AG04450 (cell line): Measurements from ENCODE around the gene IGLL5. TPM values are rescaled to one million over a fixed set of nuclear protein-coding genes. Genes with fewer than 3 reads are reported as not detected.
"Not testable (repeated sequence)": the region's sequence is repeated elsewhere in the genome, so short reads cannot be mapped to it uniquely, and the experiment has no call there.

ENCODE experiments used
- CTCF ChIA-PET: fragments of 300-600, 350-600 bp; formaldehyde crosslinking; extraction: SDS; loops from one replicate; lab custom pipeline; 2022; ENCODE audit warnings: antibody characterized with exemption, inconsistent platforms; lab: Charles Lee
- POLR2A ChIA-PET: fragments of 350-600 bp; formaldehyde crosslinking; extraction: SDS; loops from one replicate; lab custom pipeline; 2021; ENCODE audit warnings: antibody characterized with exemption, inconsistent platforms; lab: Yijun Ruan, JAX
- DNase-seq: peaks from one replicate; pipeline ENCODE4 v3.0.0-alpha.2; 2011; ENCODE audit warnings: low read depth, low spot score
- H3K27ac ChIP-seq: one replicate; pipeline ENCODE4 v1.5.1; 2012; ENCODE audit warnings: low read depth, low read length, control low read depth
- H3K27me3 ChIP-seq: one replicate; pipeline ENCODE4 v1.6.0; 2012; ENCODE audit warnings: low read length; ENCODE audit not compliant: control insufficient read depth, insufficient read depth
- H3K4me3 ChIP-seq: 2 replicates; pipeline ENCODE4 v1.5.1; 2011; ENCODE audit warnings: mild to moderate bottlenecking, low read depth, low read length, control low read depth
- H3K9me3 ChIP-seq: 2 replicates; pipeline ENCODE4 v1.5.1; 2012; ENCODE audit warnings: low read length; ENCODE audit not compliant: control insufficient read depth, insufficient read depth
- polyA plus RNA-seq: library from polyadenylated mRNA; depleted of rRNA; stranded (reverse); fragments of >200 nt; gene quantifications from 2 replicates; pipeline ENCODE4 v1.2.3, GENCODE V29; 2011
- TF ChIP-seq, protein P1 (sequence below): IDR thresholded peaks from 2 replicates; pipeline ENCODE4 v1.5.1; 2011; ENCODE audit warnings: low read depth, low read length, control low read depth, inconsistent platforms

Gene IGLL5
- polyA plus RNA-seq, 1 experiment, result not detected

DNA sequence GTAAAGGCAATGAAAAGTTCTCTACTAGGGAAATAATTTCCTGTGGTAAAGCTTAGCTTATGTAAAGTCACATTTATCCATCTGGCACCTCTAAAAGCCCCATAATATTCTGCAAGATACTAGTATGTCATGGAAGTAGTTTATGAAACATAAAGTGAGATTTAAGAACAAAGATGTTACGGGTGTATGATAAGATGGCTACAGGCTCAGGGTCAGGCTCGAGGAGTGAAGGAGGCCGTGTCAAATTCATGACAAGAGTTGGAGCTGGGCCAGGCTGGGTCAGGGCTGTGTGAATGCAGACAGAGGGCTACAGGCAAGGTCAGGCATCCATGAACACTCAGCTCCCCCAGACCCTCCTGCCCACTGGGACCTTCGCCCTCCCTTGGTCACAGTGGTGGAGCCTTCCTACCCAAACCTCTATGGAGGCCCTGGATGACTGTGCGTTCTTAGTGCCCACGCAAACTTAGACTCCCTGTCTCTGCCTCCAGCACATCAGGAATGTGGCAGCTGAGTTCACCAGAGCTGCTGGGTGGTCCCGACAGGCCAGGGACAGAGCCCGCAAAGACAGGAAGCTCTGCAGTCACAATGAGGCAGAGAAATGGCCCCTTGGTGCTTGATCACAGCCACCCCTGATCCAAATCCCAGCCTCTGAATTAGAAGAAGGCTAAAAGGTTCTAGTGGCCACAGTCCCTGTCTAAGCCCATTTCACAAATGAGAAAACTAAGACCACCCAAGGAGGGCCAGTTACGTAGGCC lies 14.8 kb downstream of the IGLL5 start:
- Histone ChIP-seq H3K9me3 (no peaks in the 10 kb centered on the region), H3K27me3 (peaks cover 7% of the 10 kb centered on the region), H3K4me3 (no peak overlapping the region), H3K27ac (no peak overlapping the region)
- DNase-seq, result no peak
- TF ChIP-seq, protein P1, sequence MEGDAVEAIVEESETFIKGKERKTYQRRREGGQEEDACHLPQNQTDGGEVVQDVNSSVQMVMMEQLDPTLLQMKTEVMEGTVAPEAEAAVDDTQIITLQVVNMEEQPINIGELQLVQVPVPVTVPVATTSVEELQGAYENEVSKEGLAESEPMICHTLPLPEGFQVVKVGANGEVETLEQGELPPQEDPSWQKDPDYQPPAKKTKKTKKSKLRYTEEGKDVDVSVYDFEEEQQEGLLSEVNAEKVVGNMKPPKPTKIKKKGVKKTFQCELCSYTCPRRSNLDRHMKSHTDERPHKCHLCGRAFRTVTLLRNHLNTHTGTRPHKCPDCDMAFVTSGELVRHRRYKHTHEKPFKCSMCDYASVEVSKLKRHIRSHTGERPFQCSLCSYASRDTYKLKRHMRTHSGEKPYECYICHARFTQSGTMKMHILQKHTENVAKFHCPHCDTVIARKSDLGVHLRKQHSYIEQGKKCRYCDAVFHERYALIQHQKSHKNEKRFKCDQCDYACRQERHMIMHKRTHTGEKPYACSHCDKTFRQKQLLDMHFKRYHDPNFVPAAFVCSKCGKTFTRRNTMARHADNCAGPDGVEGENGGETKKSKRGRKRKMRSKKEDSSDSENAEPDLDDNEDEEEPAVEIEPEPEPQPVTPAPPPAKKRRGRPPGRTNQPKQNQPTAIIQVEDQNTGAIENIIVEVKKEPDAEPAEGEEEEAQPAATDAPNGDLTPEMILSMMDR, result no peak
- POLR2A ChIA-PET, result no interaction called here
- CTCF ChIA-PET, result interaction anchor here (0.9 to 1.7 kb wide), 2 partner anchors 53 to 56 kb away, joined by 3 to 4 read pairs; no protein-coding TSS in a partner anchor

DNA sequence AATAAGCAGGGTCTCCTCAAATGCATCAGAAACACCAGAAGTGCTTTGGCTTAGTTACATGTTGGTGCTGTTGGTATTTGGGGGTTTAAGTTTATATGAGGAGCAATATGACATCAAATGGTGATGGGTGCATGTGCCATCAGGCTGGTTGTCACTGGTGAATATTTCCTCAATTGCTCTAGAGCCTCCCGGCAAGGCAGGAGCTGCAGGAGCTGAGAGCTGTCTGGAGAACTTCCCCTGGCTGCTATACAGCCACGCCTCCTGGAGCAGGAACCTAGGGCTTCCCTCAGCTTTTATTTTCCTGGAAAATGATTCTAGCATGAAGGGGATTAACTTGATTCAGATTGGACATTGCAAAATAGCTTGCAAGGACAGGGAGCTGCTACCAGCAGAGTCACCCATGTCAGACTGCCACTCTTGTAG lies 15.8 kb downstream of the IGLL5 start:
- H3K27me3 ChIP-seq, result peaks cover 7% of the 10 kb centered on the region
- H3K4me3 ChIP-seq, result no peak overlapping the region
- CTCF ChIA-PET, result interaction anchor here (0.6 kb wide), 1 partner anchor 54 kb away, joined by 4 read pairs; no protein-coding TSS in a partner anchor
- TF ChIP-seq, protein P1, result no peak
- H3K9me3 ChIP-seq, result no peaks in the 10 kb centered on the region
- POLR2A ChIA-PET, result no interaction called here
- H3K27ac ChIP-seq, result no peak overlapping the region
- no peak for DNase-seq

DNA sequence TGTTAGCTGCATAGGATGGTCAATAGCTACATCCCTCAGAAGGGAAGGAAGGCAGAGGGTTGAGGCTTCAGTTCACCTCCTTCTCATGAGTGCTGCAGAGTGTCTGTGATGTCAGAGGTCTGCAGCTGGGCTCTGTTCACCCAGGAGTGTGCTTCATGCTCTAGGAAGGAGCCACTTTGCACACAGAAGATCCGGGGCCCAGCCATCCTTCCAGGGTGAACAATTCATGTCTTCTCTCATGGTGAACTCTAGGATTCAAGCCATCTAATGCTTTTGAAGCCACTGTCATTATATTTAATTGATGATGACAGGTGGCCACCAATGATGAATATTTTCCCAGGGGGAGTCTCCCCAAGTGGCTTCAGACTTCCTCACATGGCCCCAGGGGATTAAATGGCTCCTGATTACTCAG lies 16.2 kb downstream of the IGLL5 start:
- not testable (repeated sequence) for DNase-seq
- CTCF ChIA-PET, result interaction anchor here (0.5 to 0.6 kb wide), 2 partner anchors 54 to 812 kb away, joined by 4 read pairs; no protein-coding TSS in a partner anchor

DNA sequence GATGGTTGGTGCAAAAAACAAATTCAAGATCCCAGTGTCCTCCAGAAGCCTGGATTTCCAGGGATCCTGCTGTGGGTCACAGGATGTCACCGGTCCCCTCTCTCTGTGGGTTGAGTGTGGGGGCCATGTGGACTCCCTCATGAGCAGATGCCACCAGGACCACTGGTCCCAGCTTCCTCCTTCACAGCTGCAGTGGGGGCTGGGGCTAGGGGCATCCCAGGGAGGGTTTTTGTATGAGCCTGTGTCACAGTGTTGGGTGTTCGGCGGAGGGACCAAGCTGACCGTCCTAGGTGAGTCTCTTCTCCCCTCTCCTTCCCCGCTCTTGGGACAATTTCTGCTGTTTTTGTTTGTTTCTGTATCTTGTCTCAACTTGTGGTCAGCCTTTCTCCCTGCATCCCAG lies 17.1 kb downstream of the IGLL5 start:
- DNase-seq, H3K4me3 ChIP-seq, H3K9me3 ChIP-seq, POLR2A ChIA-PET, CTCF ChIA-PET, H3K27me3 ChIP-seq, H3K27ac ChIP-seq: not testable (repeated sequence)

More for the DNA sequence above, 16.2 kb downstream of the IGLL5 start:
- POLR2A ChIA-PET, H3K4me3 ChIP-seq, H3K27me3 ChIP-seq, H3K9me3 ChIP-seq, H3K27ac ChIP-seq: not testable (repeated sequence)

DNA sequence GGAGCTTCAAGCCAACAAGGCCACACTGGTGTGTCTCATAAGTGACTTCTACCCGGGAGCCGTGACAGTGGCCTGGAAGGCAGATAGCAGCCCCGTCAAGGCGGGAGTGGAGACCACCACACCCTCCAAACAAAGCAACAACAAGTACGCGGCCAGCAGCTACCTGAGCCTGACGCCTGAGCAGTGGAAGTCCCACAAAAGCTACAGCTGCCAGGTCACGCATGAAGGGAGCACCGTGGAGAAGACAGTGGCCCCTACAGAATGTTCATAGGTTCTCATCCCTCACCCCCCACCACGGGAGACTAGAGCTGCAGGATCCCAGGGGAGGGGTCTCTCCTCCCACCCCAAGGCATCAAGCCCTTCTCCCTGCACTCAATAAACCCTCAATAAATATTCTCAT lies 18.8 kb downstream of the IGLL5 start:
- H3K4me3 ChIP-seq, H3K27ac ChIP-seq, DNase-seq, POLR2A ChIA-PET, H3K9me3 ChIP-seq, CTCF ChIA-PET: not testable (repeated sequence)
- H3K27me3 ChIP-seq, result peaks cover 11% of the 10 kb centered on the region

DNA sequence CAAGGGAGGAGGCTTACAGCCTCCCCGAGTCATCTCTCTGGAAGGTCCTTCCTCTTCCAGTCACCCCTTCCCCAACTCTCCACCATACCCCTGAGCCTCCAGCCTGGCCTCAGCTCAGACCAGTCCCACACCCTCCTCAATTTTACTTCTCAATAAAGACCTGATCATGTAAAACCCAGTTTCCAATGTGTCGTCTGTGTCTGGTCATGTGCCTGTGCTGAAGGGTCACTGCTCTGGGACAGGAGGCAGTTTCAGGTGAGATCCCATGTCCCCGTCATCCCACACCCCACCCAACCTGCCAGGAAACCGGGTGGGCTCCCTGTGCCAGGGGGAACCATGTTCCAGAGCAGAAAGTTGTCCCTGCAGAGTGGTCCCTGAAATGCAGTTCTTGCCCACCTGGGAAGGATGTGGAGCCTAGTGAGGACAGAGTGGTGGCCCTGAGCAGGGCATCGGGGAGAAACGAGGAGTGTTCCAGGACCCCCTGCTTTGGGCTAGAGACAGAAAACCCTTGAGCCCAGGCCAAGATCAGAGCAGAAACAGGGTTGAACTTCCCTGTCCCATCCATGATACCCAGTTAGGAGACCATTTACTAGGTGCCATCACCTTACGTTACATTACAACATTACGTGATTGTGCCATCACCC lies 19.4 kb downstream of the IGLL5 start:
- H3K4me3 ChIP-seq, result no peak overlapping the region
- TF ChIP-seq, protein P1, result no peak
- ChIA-PET CTCF (no interaction called here), POLR2A (no interaction called here)
- no peak overlapping the region for H3K27ac ChIP-seq
- no peak for DNase-seq
- no peaks in the 10 kb centered on the region for H3K9me3 ChIP-seq
- peaks cover 4% of the 10 kb centered on the region for H3K27me3 ChIP-seq
